ENCODE results near the gene P2RY10.
"Not testable (repeated sequence)": the region's sequence is repeated elsewhere in the genome, so short reads cannot be mapped to it uniquely, and the experiment has no call there.

Gene P2RY10

DNA sequence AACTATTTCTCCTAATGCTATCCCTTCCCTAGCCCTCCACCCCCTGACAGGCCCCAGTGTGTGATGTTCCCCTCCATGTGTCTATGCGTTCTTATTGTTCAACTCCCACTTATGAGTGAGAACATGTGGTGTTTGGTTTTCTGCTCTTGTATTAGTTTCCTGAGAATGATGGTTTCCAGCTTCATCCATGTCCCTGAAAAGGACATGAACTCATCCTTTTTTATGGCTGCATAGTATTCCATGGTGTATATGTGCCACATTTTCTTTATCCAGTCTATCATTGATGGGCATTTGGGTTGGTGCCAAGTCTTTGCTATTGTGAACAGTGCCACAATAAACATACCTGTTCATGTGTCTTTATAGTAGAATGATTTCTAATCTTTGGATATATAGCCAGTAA lies 62.3 kb downstream of the P2RY10 start:
- H3K4ac ChIP-seq (ENCODE audit: low read depth in 1 of 2, low read length in 2 of 2); H2AFZ ChIP-seq (ENCODE audit: low read depth, low read length); H3K36me3 ChIP-seq (ENCODE audit: control insufficient read depth in 1 of 2, insufficient read depth in 2 of 2, low read depth in 1 of 2, low read length in 2 of 2); H3K4me2 ChIP-seq (ENCODE audit: low read length, poor library complexity, severe bottlenecking); H3K23ac ChIP-seq (ENCODE audit: low read length in 2 of 2); H3K4me1 ChIP-seq (ENCODE audit: control insufficient read depth, insufficient read depth, low read depth, low read length); H3K27ac ChIP-seq (ENCODE audit: low read length, poor library complexity, severe bottlenecking); H2BK5ac ChIP-seq (ENCODE audit: low read depth, low read length, poor library complexity, severe bottlenecking); H3K27me3 ChIP-seq (ENCODE audit: control insufficient read depth in 1 of 2, insufficient read depth in 1 of 2, low read length in 2 of 2); H3K4me3 ChIP-seq (ENCODE audit: insufficient read depth in 1 of 2, low read depth in 1 of 2, low read length in 2 of 2); DNase-seq; H2BK120ac ChIP-seq (ENCODE audit: low read depth, low read length); H2AK5ac ChIP-seq (ENCODE audit: low read length, severe bottlenecking); H3K9ac ChIP-seq (ENCODE audit: low read length); H2BK15ac ChIP-seq (ENCODE audit: low read depth, poor library complexity, severe bottlenecking); H2BK12ac ChIP-seq (ENCODE audit: low read length in 2 of 2); H3K9me3 ChIP-seq (ENCODE audit: control insufficient read depth, low read length); H4K91ac ChIP-seq (ENCODE audit: low read length); H3K18ac ChIP-seq (ENCODE audit: low read depth in 1 of 2, low read length in 2 of 2); H3K14ac ChIP-seq (ENCODE audit: low read length in 2 of 2); H4K8ac ChIP-seq (ENCODE audit: low read length); H3K79me1 ChIP-seq (replicated peaks; ENCODE audit: low read length, poor library complexity, severe bottlenecking): not testable (repeated sequence)
- WGBS: no CpG with 5 or more reads among the region's 1 CpG

Measured in mesenchymal stem cell (in vitro differentiated cells and primary cell).